HuH-7 (cell line): ENCODE results near the gene C1QTNF5.

Experiments
- DNase-seq: peaks from one replicate; pipeline ENCODE4 v3.0.0; 2011; ENCODE audit warnings: low spot score

The C1QTNF5 gene

DNA sequence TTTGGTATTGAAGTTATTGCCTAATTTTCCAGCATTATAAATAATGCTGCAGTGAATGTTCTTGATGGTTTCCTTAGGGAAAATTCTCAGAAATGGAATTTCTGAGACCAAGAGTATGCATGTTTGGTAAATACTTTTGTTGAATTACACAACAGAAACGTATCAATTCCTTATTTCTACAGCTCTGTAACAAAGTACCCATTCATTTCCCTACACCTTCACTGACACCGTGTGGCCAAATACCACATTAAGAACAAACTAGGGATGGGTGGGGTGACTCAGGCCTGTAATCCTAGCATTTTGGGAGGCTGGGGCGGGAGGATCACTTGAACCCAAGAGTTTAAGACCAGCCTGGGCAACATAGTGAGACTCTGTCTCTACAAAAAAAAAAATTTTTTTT is 45.5 kb downstream of the C1QTNF5 start:
- DNase-seq = no peak

DNA sequence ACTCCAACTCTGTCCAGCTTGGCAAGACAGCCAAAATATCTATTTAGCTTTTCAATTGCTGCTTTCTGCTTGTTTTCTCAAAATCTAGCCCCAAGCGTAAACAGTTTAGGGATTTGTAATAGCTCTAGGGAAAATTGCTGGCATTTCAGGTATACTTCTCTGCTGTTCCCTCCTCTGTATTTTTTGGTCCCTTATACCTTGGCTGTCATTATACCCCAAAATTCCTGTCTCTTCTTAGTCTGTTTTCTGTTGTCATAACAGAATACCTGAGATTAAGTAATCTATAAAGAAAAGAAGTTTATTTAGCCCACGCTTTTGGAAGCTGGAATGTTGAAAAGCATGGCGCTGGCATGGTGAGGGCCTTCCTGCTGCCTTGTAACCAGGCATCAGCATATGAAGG is 47.2 kb downstream of the C1QTNF5 start:
- no peak for DNase-seq

GRCh38 chr11:119290894-119291497 is 49.7 kb downstream of the C1QTNF5 start:
- DNase-seq = no peak
